Activated CD8-positive, alpha-beta memory T cell treated with anti-CD3 and anti-CD28 coated beads, Interleukin-2, amount 50 U/mL, for 1 hour (primary cell): ENCODE results near the gene DYNC1I1.

Experiments
- DNase-seq: peaks from one replicate; pipeline ENCODE4 v3.0.0-alpha.2; 2020; ENCODE audit errors: extremely low read depth

The DYNC1I1 gene

GRCh38 chr7:96143495-96144259 is 371.3 kb downstream of the DYNC1I1 start:
- DNase-seq: no peak

- no peak for DNase-seq
Observed at GRCh38 chr7:96144260-96144526, 371.8 kb downstream of the DYNC1I1 start.
